ENCODE results near the gene PTPRU.

DNA sequence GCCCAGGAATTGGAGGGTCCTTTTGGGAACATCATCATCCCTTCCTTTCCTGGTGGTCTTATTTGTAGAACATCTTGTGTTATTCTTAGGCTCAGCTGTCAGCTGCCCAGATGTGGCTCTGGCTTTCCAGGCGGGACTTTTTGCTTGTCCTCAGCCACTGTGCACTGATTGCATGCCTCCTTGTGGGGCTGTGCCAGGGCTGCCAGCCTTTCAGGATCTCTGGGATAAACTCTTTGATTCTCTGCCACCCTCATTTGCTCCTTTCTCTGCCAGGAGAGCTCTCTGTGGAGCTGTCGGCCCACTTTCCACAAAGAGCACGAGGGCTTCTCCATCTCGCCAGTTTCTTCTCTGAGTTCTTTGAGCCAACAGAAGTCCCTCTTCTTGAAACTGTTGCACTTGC lies 63.1 kb downstream of the PTPRU start:
- TF ChIP-seq POLR2A (IDR thresholded peaks at IDR 0.05), result no peak
- TF ChIP-seq, protein P1, sequence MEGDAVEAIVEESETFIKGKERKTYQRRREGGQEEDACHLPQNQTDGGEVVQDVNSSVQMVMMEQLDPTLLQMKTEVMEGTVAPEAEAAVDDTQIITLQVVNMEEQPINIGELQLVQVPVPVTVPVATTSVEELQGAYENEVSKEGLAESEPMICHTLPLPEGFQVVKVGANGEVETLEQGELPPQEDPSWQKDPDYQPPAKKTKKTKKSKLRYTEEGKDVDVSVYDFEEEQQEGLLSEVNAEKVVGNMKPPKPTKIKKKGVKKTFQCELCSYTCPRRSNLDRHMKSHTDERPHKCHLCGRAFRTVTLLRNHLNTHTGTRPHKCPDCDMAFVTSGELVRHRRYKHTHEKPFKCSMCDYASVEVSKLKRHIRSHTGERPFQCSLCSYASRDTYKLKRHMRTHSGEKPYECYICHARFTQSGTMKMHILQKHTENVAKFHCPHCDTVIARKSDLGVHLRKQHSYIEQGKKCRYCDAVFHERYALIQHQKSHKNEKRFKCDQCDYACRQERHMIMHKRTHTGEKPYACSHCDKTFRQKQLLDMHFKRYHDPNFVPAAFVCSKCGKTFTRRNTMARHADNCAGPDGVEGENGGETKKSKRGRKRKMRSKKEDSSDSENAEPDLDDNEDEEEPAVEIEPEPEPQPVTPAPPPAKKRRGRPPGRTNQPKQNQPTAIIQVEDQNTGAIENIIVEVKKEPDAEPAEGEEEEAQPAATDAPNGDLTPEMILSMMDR (IDR thresholded peaks at IDR 0.05 in 4 of 5, conservative IDR thresholded peaks at IDR 0.05 in 1 of 5), result no peak

Data from gastrocnemius medialis (tissue), 4 donors.